Testis (tissue), 2 donors: ENCODE measurements around the gene SPINDOC.

ENCODE experiments used
- CTCF ChIP-seq, 3 experiments: fragments of 450-650 bp in 2 of 3; fragments of 200-600 bp in 1 of 3; sonication (generic) in 1 of 3; IDR thresholded peaks; one replicate each; pipeline ENCODE4 v1.5.1; 2016 to 2019; ENCODE audit warnings: antibody characterized with exemption in 3 of 3, mild to moderate bottlenecking in 2 of 3, moderate library complexity in 1 of 3
- POLR2A ChIP-seq: fragments of 450-650 bp; IDR thresholded peaks from one replicate; pipeline ENCODE4 v1.6.1; 2017; ENCODE audit warnings: antibody characterized with exemption, mild to moderate bottlenecking, moderate library complexity

- TF ChIP-seq CTCF (IDR thresholded peaks at IDR 0.05) (no peak), POLR2A (no peak)
These were observed 1.1 kb downstream of the SPINDOC start for GRCh38 chr11:63814383-63814736.
